ENCODE measurements around the gene TSPYL2. TPM values are rescaled to one million over a fixed set of nuclear protein-coding genes. Genes with fewer than 3 reads are reported as not detected.

TSPYL2 gene
- total and polyA plus RNA-seq, 8 donors = 11.8 to 134 (median 24.0) TPM

DNA sequence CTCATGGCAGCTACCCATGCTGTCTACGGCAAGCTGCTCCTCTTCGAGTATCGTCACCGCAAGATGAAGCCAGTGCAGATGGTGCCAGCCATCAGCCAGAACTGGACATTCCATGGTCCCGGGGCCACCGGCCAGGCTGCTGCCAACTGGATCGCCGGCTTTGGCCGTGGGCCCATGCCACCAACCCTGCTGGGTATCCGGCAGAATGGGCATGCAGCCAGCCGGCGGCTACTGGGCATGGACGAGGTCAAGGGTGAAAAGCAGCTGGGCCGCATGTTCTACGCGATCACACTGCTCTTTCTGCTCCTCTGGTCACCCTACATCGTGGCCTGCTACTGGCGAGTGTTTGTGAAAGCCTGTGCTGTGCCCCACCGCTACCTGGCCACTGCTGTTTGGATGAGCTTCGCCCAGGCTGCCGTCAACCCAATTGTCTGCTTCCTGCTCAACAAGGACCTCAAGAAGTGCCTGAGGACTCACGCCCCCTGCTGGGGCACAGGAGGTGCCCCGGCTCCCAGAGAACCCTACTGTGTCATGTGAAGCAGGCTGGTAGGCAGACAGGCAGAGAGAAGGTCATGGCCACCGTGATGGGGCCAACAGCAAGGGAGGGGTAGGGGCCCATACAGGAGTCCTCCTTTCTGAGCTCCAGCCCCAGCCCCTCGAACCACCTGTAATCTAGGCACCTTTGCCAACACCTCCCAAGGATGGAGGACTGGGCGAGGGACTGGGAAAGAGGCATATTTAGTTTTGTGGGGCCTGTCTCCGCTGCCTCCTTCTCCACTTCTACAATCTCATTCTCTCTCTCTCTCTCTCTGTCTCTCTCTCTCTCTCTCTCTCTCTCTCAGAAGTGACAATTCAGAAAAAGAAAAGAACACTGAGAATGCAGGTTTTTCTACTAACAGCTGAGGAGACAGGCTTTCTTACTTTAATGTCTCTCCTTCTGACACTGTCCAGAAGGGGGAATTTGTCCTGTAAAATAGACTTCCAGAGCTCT is 4.7 kb upstream of the TSPYL2 start:
- Histone ChIP-seq H3K27me3 (no peaks in the 10 kb centered on the region), H3K4me3 (no peak overlapping the region), H3K4me1 (no peaks in the 10 kb centered on the region), H3K36me3 (no peaks in the 10 kb centered on the region), H3K9me3 (no peaks in the 10 kb centered on the region), H3K27ac (no peak overlapping the region)
- no peak for FAIRE-seq
- DNase-seq = peak in 1 of 6 donors; percentile 80
- no peak for TF ChIP-seq CTCF (IDR thresholded peaks at IDR 0.05)
- intact Hi-C loops (cut with DNase I) = no loop called here
- ATAC-seq = no peak
- 88 to 89% methylated on average over 27 of the region's 27 CpGs for WGBS, 2 donors

- no peak overlapping the region for H3K27ac ChIP-seq
- H3K36me3 ChIP-seq = no peaks in the 10 kb centered on the region
- no peaks in the 10 kb centered on the region for H3K4me1 ChIP-seq
- H3K9me3 ChIP-seq = no peaks in the 10 kb centered on the region
- 86 to 90% methylated on average over 1 of the region's 1 CpG for WGBS, 2 donors
- no peak for TF ChIP-seq CTCF (IDR thresholded peaks at IDR 0.05)
- DNase-seq (no peak), FAIRE-seq (no peak), ATAC-seq (no peak)
- intact Hi-C loops (cut with DNase I) = no loop called here
- no peaks in the 10 kb centered on the region for H3K27me3 ChIP-seq
- no peak overlapping the region for H3K4me3 ChIP-seq
These were observed 3.2 kb upstream of the TSPYL2 start for GRCh38 chrX:53078943-53079342.

GRCh38 chrX:53080628-53081580 is 1.3 kb upstream of the TSPYL2 start:
- no peaks in the 10 kb centered on the region for H3K4me1 ChIP-seq
- no peak for FAIRE-seq
- no peak for TF ChIP-seq CTCF (IDR thresholded peaks at IDR 0.05)

GRCh38 chrX:53082773-53083616 is 828 bp downstream of the TSPYL2 start:
- DNase-seq = no peak
- FAIRE-seq = no peak
- 4 to 41% methylated on average over 31 of the region's 31 CpGs for WGBS, 2 donors
- intact Hi-C loops (cut with DNase I) = no loop called here
- H3K36me3 ChIP-seq = no peaks in the 10 kb centered on the region
- no peaks in the 10 kb centered on the region for H3K27me3 ChIP-seq
- H3K9me3 ChIP-seq = no peaks in the 10 kb centered on the region
- no peaks in the 10 kb centered on the region for H3K4me1 ChIP-seq
- ATAC-seq = no peak
- no peak for TF ChIP-seq CTCF (IDR thresholded peaks at IDR 0.05)
- H3K27ac ChIP-seq = peak overlapping the region; percentile 70 to 81 (median 78)
- H3K4me3 ChIP-seq = peak overlapping the region; percentile 31 to 70 (median 48)

More at GRCh38 chrX:53080628-53081580, 1.3 kb upstream of the TSPYL2 start:
- Histone ChIP-seq H3K36me3 (no peaks in the 10 kb centered on the region), H3K27me3 (no peaks in the 10 kb centered on the region), H3K27ac (peak overlapping the region in 2 of 4 donors; percentile 58 to 79), H3K4me3 (no peak overlapping the region), H3K9me3 (no peaks in the 10 kb centered on the region)
- WGBS, 2 donors = 28 to 42% methylated on average over 17 of the region's 17 CpGs
- DNase-seq (no peak), ATAC-seq (no peak)
- intact Hi-C loops (cut with DNase I) = no loop called here
